DOHH2 (cell line): ENCODE data around the gene CD200.

Source experiments
- EZH2phosphoT487 ChIP-seq: fragments of 200-600 bp; sonication (generic); IDR thresholded peaks from 2 replicates; pipeline ENCODE4 v1.6.1; 2017; ENCODE audit warnings: borderline replicate concordance, mild to moderate bottlenecking, antibody characterized with exemption, low read length, moderate library complexity, mixed read lengths
- TF ChIP-seq, protein P1 (sequence below): fragments of 200-600 bp; sonication (generic); IDR thresholded peaks from one replicate; pipeline ENCODE4 v1.5.1; 2014; ENCODE audit warnings: antibody characterized with exemption, mild to moderate bottlenecking, low read depth, low read length; ENCODE audit not compliant: poor library complexity, severe bottlenecking

DNA sequence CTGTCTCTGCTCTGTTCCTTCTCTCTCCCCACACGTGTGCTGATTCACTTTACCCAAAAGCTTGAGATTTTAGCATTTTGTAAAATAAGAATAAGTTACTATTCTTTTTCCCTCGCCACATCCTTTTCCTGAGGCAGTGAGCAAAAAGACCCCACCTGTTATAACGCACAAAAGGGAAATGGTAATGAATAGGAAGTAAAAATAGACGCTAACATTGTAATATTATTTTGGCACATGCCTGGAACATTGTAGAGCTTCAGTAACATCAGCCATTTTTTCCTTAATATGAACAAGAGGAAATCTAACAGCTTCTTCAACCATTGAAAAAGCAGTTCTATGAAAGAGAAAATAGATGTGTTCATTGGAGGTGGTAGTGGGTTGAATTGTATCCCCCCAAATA, 40.5 kb downstream of the CD200 start:
- TF ChIP-seq, protein P1, sequence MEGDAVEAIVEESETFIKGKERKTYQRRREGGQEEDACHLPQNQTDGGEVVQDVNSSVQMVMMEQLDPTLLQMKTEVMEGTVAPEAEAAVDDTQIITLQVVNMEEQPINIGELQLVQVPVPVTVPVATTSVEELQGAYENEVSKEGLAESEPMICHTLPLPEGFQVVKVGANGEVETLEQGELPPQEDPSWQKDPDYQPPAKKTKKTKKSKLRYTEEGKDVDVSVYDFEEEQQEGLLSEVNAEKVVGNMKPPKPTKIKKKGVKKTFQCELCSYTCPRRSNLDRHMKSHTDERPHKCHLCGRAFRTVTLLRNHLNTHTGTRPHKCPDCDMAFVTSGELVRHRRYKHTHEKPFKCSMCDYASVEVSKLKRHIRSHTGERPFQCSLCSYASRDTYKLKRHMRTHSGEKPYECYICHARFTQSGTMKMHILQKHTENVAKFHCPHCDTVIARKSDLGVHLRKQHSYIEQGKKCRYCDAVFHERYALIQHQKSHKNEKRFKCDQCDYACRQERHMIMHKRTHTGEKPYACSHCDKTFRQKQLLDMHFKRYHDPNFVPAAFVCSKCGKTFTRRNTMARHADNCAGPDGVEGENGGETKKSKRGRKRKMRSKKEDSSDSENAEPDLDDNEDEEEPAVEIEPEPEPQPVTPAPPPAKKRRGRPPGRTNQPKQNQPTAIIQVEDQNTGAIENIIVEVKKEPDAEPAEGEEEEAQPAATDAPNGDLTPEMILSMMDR = no peak
- TF ChIP-seq EZH2phosphoT487 = no peak
